ENCODE results near the gene SERPINH1. TPM values are rescaled to one million over a fixed set of nuclear protein-coding genes. Genes with fewer than 3 reads are reported as not detected.

Gene SERPINH1
- polyA plus RNA-seq, 2 of the 4 experiments (the other 2 are of a cell fraction): 70.7 to 162 TPM

- 87% methylated on average over 3 of the region's 3 CpGs for whole genome bisulfite sequencing (ENCODE audit: missing lambda C conversion rate)
- no peak overlapping the region for H3K4me2 ChIP-seq
- H3K27ac ChIP-seq: no peak overlapping the region
- ATAC-seq (no peak), FAIRE-seq (no peak), DNase-seq (ENCODE audit: low read depth in 1 of 2, low spot score in 1 of 2) (no peak)
- CTCF ChIA-PET: interaction anchor here (1.1 to 3.8 kb wide), 5 partner anchors 9 to 72 kb away, joined by 3 to 19 read pairs (median 6); partner anchors contain the start of gene GDPD5
- H3K9me3 ChIP-seq: no peaks in the 10 kb centered on the region
- H3K4me3 ChIP-seq: no peak overlapping the region
- H3K4me1 ChIP-seq: peaks cover 15% of the 10 kb centered on the region
- POLR2A ChIA-PET: no interaction called here
- no peak for TF ChIP-seq HEYL (CRISPR knock-in tag; IDR thresholded peaks at IDR 0.05)
- no peak for TF ChIP-seq CHD2 (IDR thresholded peaks at IDR 0.05; ENCODE audit: low read length, partially characterized antibody)
- no peak for TF ChIP-seq JUN (IDR thresholded peaks at IDR 0.05)
- no peak for TF ChIP-seq NPAS2 (CRISPR knock-in tag; IDR thresholded peaks at IDR 0.05; ENCODE audit: borderline replicate concordance)
- no peak for TF ChIP-seq HDAC2 (IDR thresholded peaks at IDR 0.05)
- no peak for TF ChIP-seq FOSB (CRISPR knock-in tag; IDR thresholded peaks at IDR 0.05)
- no peak for TF ChIP-seq ZFP36 (IDR thresholded peaks at IDR 0.05; ENCODE audit: borderline replicate concordance, partially characterized antibody)
- TF ChIP-seq CBX2 (IDR thresholded peaks at IDR 0.05; ENCODE audit: borderline replicate concordance, low read depth): no peak
- TF ChIP-seq MAX (IDR thresholded peaks at IDR 0.05): no peak
- no peak for TF ChIP-seq CBX8 (IDR thresholded peaks at IDR 0.05)
- TF ChIP-seq EP300 (IDR thresholded peaks at IDR 0.05): no peak
- no peak for TF ChIP-seq POLR2A (IDR thresholded peaks at IDR 0.05; ENCODE audit: low read length)
- no peak for TF ChIP-seq CEBPB (IDR thresholded peaks at IDR 0.05)
- TF ChIP-seq ESRRA (IDR thresholded peaks at IDR 0.05; ENCODE audit: borderline replicate concordance, low read length): no peak
- TF ChIP-seq KDM1A (IDR thresholded peaks at IDR 0.05; ENCODE audit: low read depth): no peak
- TF ChIP-seq MYC (IDR thresholded peaks at IDR 0.05; ENCODE audit: borderline replicate concordance, low read length): no peak
Observed at GRCh38 chr11:75516140-75516539, 45.9 kb upstream of the SERPINH1 start.

GRCh38 chr11:75516886-75517285 is 45.2 kb upstream of the SERPINH1 start:
- no peak overlapping the region for H3K4me2 ChIP-seq
- POLR2A ChIA-PET: no interaction called here
- no peak overlapping the region for H3K4me3 ChIP-seq
- H3K9me3 ChIP-seq: no peaks in the 10 kb centered on the region
- TF ChIP-seq RARB (CRISPR knock-in tag; IDR thresholded peaks at IDR 0.05) (no peak), CBX8 (IDR thresholded peaks at IDR 0.05) (no peak), POLR2AphosphoS2 (conservative IDR thresholded peaks at IDR 0.05; ENCODE audit: low read length) (no peak), MYC (IDR thresholded peaks at IDR 0.05; ENCODE audit: borderline replicate concordance, low read length) (no peak), KDM1A (IDR thresholded peaks at IDR 0.05; ENCODE audit: low read depth) (no peak), HOXB13 (CRISPR knock-in tag; IDR thresholded peaks at IDR 0.05; ENCODE audit: low read depth) (no peak), HOXB5 (CRISPR knock-in tag; IDR thresholded peaks at IDR 0.05) (no peak), SMC3 (IDR thresholded peaks at IDR 0.05) (no peak), MAFK (IDR thresholded peaks at IDR 0.05; ENCODE audit: partially characterized antibody) (no peak), REST (IDR thresholded peaks at IDR 0.05) (no peak), HES2 (IDR thresholded peaks at IDR 0.05) (no peak), BHLHE40 (IDR thresholded peaks at IDR 0.05; ENCODE audit: low read depth, low read length) (no peak), TFCP2L1 (CRISPR knock-in tag; IDR thresholded peaks at IDR 0.05) (no peak), NR3C1 (IDR thresholded peaks at IDR 0.05) (no peak), CHD4 (IDR thresholded peaks at IDR 0.05; ENCODE audit: borderline replicate concordance) (no peak), HEYL (CRISPR knock-in tag; IDR thresholded peaks at IDR 0.05) (no peak), PHF8 (IDR thresholded peaks at IDR 0.05; ENCODE audit: borderline replicate concordance, low read depth) (no peak), SREBF2 (IDR thresholded peaks at IDR 0.05) (no peak), RFX5 (IDR thresholded peaks at IDR 0.05) (no peak), ZSCAN20 (CRISPR knock-in tag; IDR thresholded peaks at IDR 0.05) (no peak)
- CTCF ChIA-PET: interaction anchor here (1.1 to 3.8 kb wide), 4 partner anchors 8 to 73 kb away, joined by 3 to 19 read pairs (median 6); partner anchors contain the start of gene GDPD5
- peaks cover 15% of the 10 kb centered on the region for H3K4me1 ChIP-seq
- no peak for ATAC-seq
- no peak for FAIRE-seq
- WGBS (ENCODE audit: missing lambda C conversion rate): 88% methylated on average over 7 of the region's 7 CpGs
- DNase-seq (ENCODE audit: low read depth in 1 of 2, low spot score in 1 of 2): no peak
- no peak overlapping the region for H3K27ac ChIP-seq
